Heart right ventricle (tissue), 16 donors: ENCODE measurements around the gene USF1. TPM values are rescaled to one million over a fixed set of nuclear protein-coding genes. Genes with fewer than 3 reads are reported as not detected.
"Not testable (repeated sequence)": the region's sequence is repeated elsewhere in the genome, so short reads cannot be mapped to it uniquely, and the experiment has no call there.

Experiments
- ATAC-seq, 8 donors: fragments of 200-7000 bp; cut with Tn5 transposase; one replicate each; pipeline ENCODE4 v1.9.1; 2020; ENCODE audit warnings: mild to moderate bottlenecking in 8 of 8, moderate library complexity in 8 of 8, moderate number of reproducible peaks in 1 of 8
- DNase-seq, 2 donors: peaks; one replicate each; pipeline ENCODE4 v3.0.0-alpha.2; 2020
- H3K27ac ChIP-seq, 10 donors: fragments of 200-600 bp; sonication (generic) in 2 of 10; one replicate each; pipeline versions ENCODE4 v1.5.0 to v1.8.0; 2020 to 2022; ENCODE audit warnings: mild to moderate bottlenecking in 3 of 10
- H3K27me3 ChIP-seq, 7 donors: fragments of 200-600 bp; one replicate each; pipeline ENCODE4 v1.8.0; 2021 to 2022; ENCODE audit warnings: mild to moderate bottlenecking in 2 of 7
- H3K36me3 ChIP-seq, 9 donors: fragments of 200-600 bp; sonication (generic) in 1 of 9; one replicate each; pipeline versions ENCODE4 v1.5.0 to v1.8.0; 2020 to 2022; ENCODE audit warnings: mild to moderate bottlenecking in 2 of 9
- H3K4me1 ChIP-seq, 9 donors: fragments of 200-600 bp; sonication (generic) in 1 of 9; one replicate each; pipeline versions ENCODE4 v1.5.0 to v1.8.0; 2020 to 2022; ENCODE audit warnings: mild to moderate bottlenecking in 4 of 9
- H3K4me3 ChIP-seq, 10 donors: fragments of 200-600 bp; sonication (generic) in 2 of 10; one replicate each; pipeline versions ENCODE4 v1.5.0 to v1.8.0; 2020 to 2022; ENCODE audit warnings: mild to moderate bottlenecking in 7 of 10, moderate library complexity in 2 of 10
- H3K9me3 ChIP-seq, 11 donors: fragments of 200-600 bp in 10 of 11; sonication (generic) in 2 of 11; one replicate each; pipeline versions ENCODE4 v1.5.0 to v1.8.0; 2013 to 2022; ENCODE audit warnings: mild to moderate bottlenecking in 2 of 11, control low read depth in 1 of 11, moderate library complexity in 1 of 11
- WGBS, 2 donors: extraction: QIAGEN DNeasy Blood & Tissue Kit; methylation state at CpG; one replicate each; pipeline ENCODE4 v1.1.7; 2013; ENCODE audit warnings: inconsistent platforms in 1 of 2; 5-methylcytosine and 5-hydroxymethylcytosine counted together
- intact Hi-C, 10 donors: fragments of 100-400 bp; cut with DNase I; formaldehyde crosslinking; loops; one replicate each; pipeline versions ENCODE4 v1.11.1 to v1.14.2; 2022
- polyA plus RNA-seq, 2 donors: library from polyadenylated mRNA; stranded (reverse); fragments of 200-250 nt; gene quantifications; one replicate each; pipeline ENCODE4 v1.2.3, GENCODE V29; 2013
- total RNA-seq, 10 donors: library from RNA; stranded (reverse); fragmentation: NEBNext Ultra II Directional in 3 of 10; extraction: Animal tissue kit (Norgen Biotek cat#: 25700) in 3 of 10; gene quantifications; one replicate each; pipeline versions ENCODE4 v1.2.1 to v1.2.4, GENCODE V29; 2021 to 2023
- TF ChIP-seq, protein P1 (sequence below), 9 donors: fragments of 200-600 bp; sonication (generic) in 2 of 9; IDR thresholded peaks; one replicate each; pipeline versions ENCODE4 v1.5.0 to v1.8.0; 2021 to 2022; ENCODE audit warnings: antibody characterized with exemption in 9 of 9, mild to moderate bottlenecking in 5 of 9, moderate library complexity in 1 of 9
- donor health status: Arrhythmogenic right ventricular cardiomyopathy.
- donor health status: ischemic (EF 13 %, LVEDD 7.1; RV severe dilation, severe dysfunction).
- donor health status: healthy with polysubstance abuse.
- donor health status: DM: no; HTN: yes; CAD: no.
- donor health status: DM: no; HTN: no; CAD: no.
- donor health status: ischemic (EF 25% LVEDD 6.9; RV normal size, moderate dysfunction).
- donor health status: ischemic (EF 25% LVEDD 5.7; RV mildly dilated, moderate dysfunction).
- donor health status: healthy.
- donor health status: DM: yes; HTN: yes; CAD: no.
- donor health status: Ischemic cardiomyopathy.
- donor health status: ischemic (EF 35%, LVEDD 5.7; RV mildly dilated, moderate dysfunction).
- donor health status: nonischemic (EF 11% LVEDD 7.7; RV severe dilation, severe dysfunction).
- donor health status: DM: yes; HTN: yes; CAD: no.
- donor health status: PGD.
- donor health status: ischemic (EF 29% LVEDD 5.4; RV normal size, mild dysfunction).
- donor health status: nonischemic (EF 23%, LVEDD 6.1; RV moderate dilation, normal function).

Gene USF1
- total and polyA plus RNA-seq, 12 donors = 23.7 to 55.1 (median 29.9) TPM

DNA sequence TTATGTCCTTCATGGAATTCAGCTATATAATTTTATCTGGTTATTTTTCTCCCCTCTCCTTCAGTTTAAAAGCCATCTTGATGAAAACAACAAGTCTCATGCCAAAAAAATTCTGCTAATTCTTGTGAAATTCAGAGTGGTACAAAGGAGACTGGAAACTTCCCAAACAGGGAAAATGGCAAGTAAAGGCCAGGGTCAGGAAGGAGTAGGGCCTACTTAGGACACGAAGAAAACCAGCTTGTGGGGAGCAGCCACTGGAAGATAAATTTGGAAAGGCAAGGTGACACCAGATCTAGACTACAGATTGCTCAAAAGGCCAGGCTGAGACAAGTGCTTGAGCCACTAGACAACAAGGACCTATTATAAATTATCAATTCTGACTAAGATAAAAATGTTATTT, 13.4 kb downstream of the USF1 start:
- Histone ChIP-seq H3K4me1 (peaks cover 0 to 17% (median 0%) of the 10 kb centered on the region in 9 donors), H3K27me3 (no peaks in the 10 kb centered on the region), H3K36me3 (no peaks in the 10 kb centered on the region), H3K4me3 (no peak overlapping the region), H3K9me3 (no peaks in the 10 kb centered on the region), H3K27ac (no peak overlapping the region)
- WGBS, 2 donors = 38 to 50% methylated on average over 1 of the region's 1 CpG
- DNase-seq (no peak), ATAC-seq (no peak)
- intact Hi-C loops = no loop called here
- TF ChIP-seq, protein P1, sequence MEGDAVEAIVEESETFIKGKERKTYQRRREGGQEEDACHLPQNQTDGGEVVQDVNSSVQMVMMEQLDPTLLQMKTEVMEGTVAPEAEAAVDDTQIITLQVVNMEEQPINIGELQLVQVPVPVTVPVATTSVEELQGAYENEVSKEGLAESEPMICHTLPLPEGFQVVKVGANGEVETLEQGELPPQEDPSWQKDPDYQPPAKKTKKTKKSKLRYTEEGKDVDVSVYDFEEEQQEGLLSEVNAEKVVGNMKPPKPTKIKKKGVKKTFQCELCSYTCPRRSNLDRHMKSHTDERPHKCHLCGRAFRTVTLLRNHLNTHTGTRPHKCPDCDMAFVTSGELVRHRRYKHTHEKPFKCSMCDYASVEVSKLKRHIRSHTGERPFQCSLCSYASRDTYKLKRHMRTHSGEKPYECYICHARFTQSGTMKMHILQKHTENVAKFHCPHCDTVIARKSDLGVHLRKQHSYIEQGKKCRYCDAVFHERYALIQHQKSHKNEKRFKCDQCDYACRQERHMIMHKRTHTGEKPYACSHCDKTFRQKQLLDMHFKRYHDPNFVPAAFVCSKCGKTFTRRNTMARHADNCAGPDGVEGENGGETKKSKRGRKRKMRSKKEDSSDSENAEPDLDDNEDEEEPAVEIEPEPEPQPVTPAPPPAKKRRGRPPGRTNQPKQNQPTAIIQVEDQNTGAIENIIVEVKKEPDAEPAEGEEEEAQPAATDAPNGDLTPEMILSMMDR (IDR thresholded peaks at IDR 0.05) = no peak

DNA sequence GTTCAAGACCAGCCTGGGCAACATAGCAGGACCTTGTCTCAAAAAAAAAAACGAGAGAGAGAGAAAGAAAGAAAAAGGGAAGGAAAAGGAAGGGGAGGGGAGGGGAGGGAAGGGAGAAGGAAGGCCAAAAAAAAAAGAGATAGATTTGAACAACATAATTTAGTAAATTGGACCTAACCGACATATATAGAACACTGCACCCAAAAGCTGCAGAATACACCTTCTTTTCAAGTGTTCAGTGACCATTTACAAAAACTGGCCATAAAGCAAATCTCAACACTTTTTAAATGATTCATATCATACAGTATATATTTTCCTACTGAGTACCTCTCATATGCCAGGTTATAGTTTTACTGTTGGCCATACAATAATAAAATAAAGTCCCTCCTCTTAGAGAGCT, 13.9 kb downstream of the USF1 start:
- WGBS, 2 donors = 62 to 74% methylated on average over 2 of the region's 2 CpGs
- ATAC-seq (no peak), DNase-seq (no peak)
- TF ChIP-seq, protein P1 (IDR thresholded peaks at IDR 0.05) = no peak
- intact Hi-C loops = no loop called here
- Histone ChIP-seq H3K9me3 (no peaks in the 10 kb centered on the region), H3K27me3 (no peaks in the 10 kb centered on the region), H3K27ac (no peak overlapping the region), H3K36me3 (no peaks in the 10 kb centered on the region), H3K4me3 (no peak overlapping the region), H3K4me1 (peaks cover 0 to 17% (median 0%) of the 10 kb centered on the region in 9 donors)

DNA sequence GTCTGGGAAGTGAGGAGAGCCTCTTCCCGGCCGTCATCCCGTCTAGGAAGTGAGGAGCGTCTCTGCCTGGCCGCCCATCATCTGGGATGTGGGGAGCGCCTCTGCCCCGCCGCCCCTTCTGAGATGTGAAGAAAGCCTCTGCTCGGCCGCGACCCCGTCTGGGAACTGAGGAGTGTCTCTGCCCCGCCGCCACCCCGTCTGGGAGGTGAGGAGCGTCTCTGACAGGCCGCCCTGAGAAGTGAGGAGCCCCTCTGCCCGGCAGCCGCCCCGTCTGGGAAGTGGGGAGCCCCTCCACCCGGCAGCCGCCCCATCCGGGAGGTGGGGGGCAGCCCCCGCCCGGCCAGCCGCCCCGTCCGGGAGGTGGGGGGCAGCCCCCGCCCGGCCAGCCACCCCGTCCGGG, 16.3 kb downstream of the USF1 start:
- H3K4me3 ChIP-seq, intact Hi-C loops, ATAC-seq, H3K27ac ChIP-seq, H3K36me3 ChIP-seq, DNase-seq, H3K9me3 ChIP-seq, H3K27me3 ChIP-seq: not testable (repeated sequence)
- WGBS, 2 donors = 96 to 97% methylated on average over 29 to 31 of the region's 32 CpGs
- H3K4me1 ChIP-seq = peaks cover 0 to 17% (median 0%) of the 10 kb centered on the region in 9 donors

DNA sequence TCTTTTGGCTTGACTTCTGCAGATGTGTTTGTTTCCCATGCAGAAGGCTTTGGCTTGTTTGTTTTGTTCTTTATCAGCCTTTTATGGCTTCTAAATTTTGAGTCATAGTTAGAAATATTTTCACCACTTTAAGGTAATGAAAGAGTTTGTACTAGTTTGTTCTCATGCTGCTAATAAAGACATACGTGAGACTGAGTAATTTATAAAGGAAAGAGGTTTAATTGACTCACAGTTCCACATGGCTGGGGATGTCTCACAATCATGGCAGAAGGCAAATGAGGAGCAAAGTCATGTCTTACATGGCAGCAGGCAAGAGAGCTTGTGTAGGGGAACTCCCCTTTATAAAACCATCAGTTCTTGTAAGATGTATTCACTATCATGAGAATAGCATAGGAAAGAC, 18.8 kb downstream of the USF1 start:
- intact Hi-C loops = not testable (repeated sequence)

DNA sequence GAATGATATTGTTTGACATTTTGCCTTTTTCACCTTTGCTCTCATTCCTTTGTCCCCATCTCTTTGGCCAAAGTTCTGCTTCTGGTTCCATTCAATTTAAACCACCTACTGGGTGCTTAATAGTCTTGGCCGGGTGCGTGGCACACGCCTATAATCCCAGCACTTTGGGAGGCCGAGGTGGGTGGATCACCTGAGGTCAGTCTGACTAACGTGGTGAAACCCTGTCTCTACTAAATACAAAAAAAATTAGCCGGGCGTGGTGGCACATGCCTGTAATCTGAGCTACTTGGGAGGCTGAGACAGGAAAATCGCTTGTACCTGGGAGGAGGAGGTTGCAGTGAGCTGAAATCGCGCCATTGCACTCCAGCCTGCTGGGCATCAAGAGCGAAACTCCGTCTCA, 23.3 kb downstream of the USF1 start:
- ATAC-seq, DNase-seq, H3K9me3 ChIP-seq, H3K27ac ChIP-seq, H3K36me3 ChIP-seq, intact Hi-C loops, H3K4me3 ChIP-seq: not testable (repeated sequence)
- Histone ChIP-seq H3K4me1 (peaks cover 0 to 46% (median 22%) of the 10 kb centered on the region in 9 donors), H3K27me3 (peaks cover 0 to 11% (median 0%) of the 10 kb centered on the region in 7 donors)
- 93 to 94% methylated on average over 12 of the region's 12 CpGs for WGBS, 2 donors

More for the DNA sequence above, 18.8 kb downstream of the USF1 start:
- DNase-seq, H3K9me3 ChIP-seq, H3K36me3 ChIP-seq, H3K27ac ChIP-seq, ATAC-seq, H3K4me1 ChIP-seq, H3K4me3 ChIP-seq: not testable (repeated sequence)
- peaks cover 0 to 11% (median 0%) of the 10 kb centered on the region in 7 donors for H3K27me3 ChIP-seq
- whole genome bisulfite sequencing, 2 donors = 70 to 75% methylated on average over 1 of the region's 1 CpG

DNA sequence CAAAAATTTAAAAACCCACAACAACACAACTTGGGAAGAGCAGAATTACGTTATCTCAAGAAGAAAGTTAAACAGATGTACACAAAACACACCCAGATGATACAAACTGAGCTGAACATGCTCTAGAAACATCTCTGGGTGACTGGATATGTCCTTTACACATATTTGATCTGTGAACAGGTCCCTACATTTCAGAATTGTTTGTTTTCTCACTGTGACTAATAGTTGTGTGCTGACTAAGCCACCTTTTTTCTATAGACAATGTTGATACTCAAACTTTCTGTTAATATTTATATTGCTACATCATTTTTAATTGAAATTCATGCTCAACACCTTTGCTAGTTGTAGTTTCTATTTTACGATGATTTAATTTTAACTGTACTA, 23.8 kb downstream of the USF1 start:
- 91 to 92% methylated on average over 2 of the region's 2 CpGs for WGBS, 2 donors
- no peaks in the 10 kb centered on the region for H3K36me3 ChIP-seq
- no peaks in the 10 kb centered on the region for H3K9me3 ChIP-seq
- H3K4me1 ChIP-seq = peaks cover 0 to 50% (median 22%) of the 10 kb centered on the region in 9 donors
- no peak overlapping the region for H3K27ac ChIP-seq
- intact Hi-C loops = no loop called here
- TF ChIP-seq, protein P1 (IDR thresholded peaks at IDR 0.05) = no peak
- peak overlapping the region in 4 of 10 donors; percentile 58 to 71 (median 68) for H3K4me3 ChIP-seq
- H3K27me3 ChIP-seq = peaks cover 0 to 11% (median 0%) of the 10 kb centered on the region in 7 donors
- DNase-seq (no peak), ATAC-seq (no peak)
